ENCODE measurements around the gene ITPR1.

Gene ITPR1

DNA sequence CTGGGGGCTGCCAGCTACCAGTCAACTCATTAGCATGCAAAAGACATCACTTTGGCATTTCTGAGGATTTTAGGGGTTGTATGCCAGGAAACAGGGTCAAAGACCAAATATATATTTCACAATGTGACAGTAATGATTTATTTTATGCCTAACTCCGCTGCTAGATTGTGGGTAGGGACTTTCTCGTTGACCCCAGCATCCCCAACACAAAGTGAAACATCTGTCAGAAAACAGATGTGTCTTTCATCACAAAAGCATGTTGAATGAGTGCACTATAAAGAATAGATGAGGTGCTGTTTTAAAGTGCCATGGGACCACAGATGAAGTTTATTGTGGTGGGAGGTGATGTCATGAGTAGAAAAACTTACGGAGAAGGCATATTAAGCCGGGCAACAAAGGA lies 59.7 kb downstream of the ITPR1 start:
- Histone ChIP-seq H2BK12ac (ENCODE audit: low read length in 2 of 2) (no peak overlapping the region), H2AFZ (ENCODE audit: low read depth, low read length) (no peak overlapping the region), H3K18ac (ENCODE audit: low read depth in 1 of 2, low read length in 2 of 2) (no peak overlapping the region), H3K27me3 (ENCODE audit: control insufficient read depth in 1 of 2, insufficient read depth in 1 of 2, low read length in 2 of 2) (peaks cover 0 to 2% of the 10 kb centered on the region in 2 experiments), H2BK120ac (ENCODE audit: low read depth, low read length) (no peak overlapping the region), H4K8ac (ENCODE audit: low read length) (no peak overlapping the region), H2AK5ac (ENCODE audit: low read length, severe bottlenecking) (no peak overlapping the region), H3K14ac (ENCODE audit: low read length in 2 of 2) (no peak overlapping the region), H4K91ac (ENCODE audit: low read length) (no peak overlapping the region), H3K79me1 (replicated peaks; ENCODE audit: low read length, poor library complexity, severe bottlenecking) (no peaks in the 10 kb centered on the region), H3K36me3 (ENCODE audit: control insufficient read depth in 1 of 2, insufficient read depth in 2 of 2, low read depth in 1 of 2, low read length in 2 of 2) (no peaks in the 10 kb centered on the region), H3K23ac (ENCODE audit: low read length in 2 of 2) (no peak overlapping the region), H3K9ac (ENCODE audit: low read length) (no peak overlapping the region), H3K9me3 (ENCODE audit: control insufficient read depth, low read length) (no peaks in the 10 kb centered on the region), H2BK15ac (ENCODE audit: low read depth, poor library complexity, severe bottlenecking) (no peak overlapping the region), H3K27ac (ENCODE audit: low read length, poor library complexity, severe bottlenecking) (no peak overlapping the region), H3K4me2 (ENCODE audit: low read length, poor library complexity, severe bottlenecking) (no peak overlapping the region), H3K4me3 (ENCODE audit: insufficient read depth in 1 of 2, low read depth in 1 of 2, low read length in 2 of 2) (no peak overlapping the region), H2BK5ac (ENCODE audit: low read depth, low read length, poor library complexity, severe bottlenecking) (no peak overlapping the region), H3K4me1 (ENCODE audit: control insufficient read depth, insufficient read depth, low read depth, low read length) (peaks cover 2% of the 10 kb centered on the region), H3K4ac (ENCODE audit: low read depth in 1 of 2, low read length in 2 of 2) (no peak overlapping the region)
- WGBS = 73% methylated on average over 3 of the region's 4 CpGs
- no peak for DNase-seq

DNA sequence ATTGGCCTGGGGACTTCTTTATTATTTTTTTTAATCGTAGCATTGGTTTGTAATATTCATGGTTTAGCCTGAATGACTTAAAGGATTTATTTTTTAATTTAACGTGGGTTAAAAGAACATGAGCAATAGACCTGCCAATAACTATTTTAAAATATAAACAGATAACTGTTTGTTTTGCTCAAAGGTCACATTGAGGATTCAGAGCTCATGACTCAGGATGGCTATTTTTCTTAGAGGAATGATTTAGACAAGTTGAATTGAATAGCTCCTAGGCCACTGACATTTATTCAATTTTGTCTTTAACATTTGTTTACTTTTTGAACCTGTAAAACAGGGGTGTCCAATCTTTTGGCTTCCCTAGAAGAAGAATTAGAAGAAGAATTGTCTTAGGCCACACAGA lies 68.5 kb downstream of the ITPR1 start:
- no peak overlapping the region for H2AK5ac ChIP-seq (ENCODE audit: low read length, severe bottlenecking)
- peak; percentile 28 for DNase-seq
- no peaks in the 10 kb centered on the region for H3K4me1 ChIP-seq (ENCODE audit: control insufficient read depth, insufficient read depth, low read depth, low read length)
- no peak overlapping the region for H3K4me2 ChIP-seq (ENCODE audit: low read length, poor library complexity, severe bottlenecking)
- no peaks in the 10 kb centered on the region for H3K9me3 ChIP-seq (ENCODE audit: control insufficient read depth, low read length)
- H3K18ac ChIP-seq (ENCODE audit: low read depth in 1 of 2, low read length in 2 of 2) = no peak overlapping the region
- no peak overlapping the region for H4K8ac ChIP-seq (ENCODE audit: low read length)
- H3K4ac ChIP-seq (ENCODE audit: low read depth in 1 of 2, low read length in 2 of 2) = no peak overlapping the region
- no peak overlapping the region for H2BK15ac ChIP-seq (ENCODE audit: low read depth, poor library complexity, severe bottlenecking)
- H2BK120ac ChIP-seq (ENCODE audit: low read depth, low read length) = no peak overlapping the region
- H4K91ac ChIP-seq (ENCODE audit: low read length) = no peak overlapping the region
- H3K9ac ChIP-seq (ENCODE audit: low read length) = no peak overlapping the region
- no peaks in the 10 kb centered on the region for H3K79me1 ChIP-seq (replicated peaks; ENCODE audit: low read length, poor library complexity, severe bottlenecking)
- no peak overlapping the region for H3K23ac ChIP-seq (ENCODE audit: low read length in 2 of 2)
- no peak overlapping the region for H3K27ac ChIP-seq (ENCODE audit: low read length, poor library complexity, severe bottlenecking)
- H3K36me3 ChIP-seq (ENCODE audit: control insufficient read depth in 1 of 2, insufficient read depth in 2 of 2, low read depth in 1 of 2, low read length in 2 of 2) = no peaks in the 10 kb centered on the region
- H3K14ac ChIP-seq (ENCODE audit: low read length in 2 of 2) = no peak overlapping the region
- no peak overlapping the region for H3K4me3 ChIP-seq (ENCODE audit: insufficient read depth in 1 of 2, low read depth in 1 of 2, low read length in 2 of 2)
- no peaks in the 10 kb centered on the region for H3K27me3 ChIP-seq (ENCODE audit: control insufficient read depth in 1 of 2, insufficient read depth in 1 of 2, low read length in 2 of 2)
- no peak overlapping the region for H2BK5ac ChIP-seq (ENCODE audit: low read depth, low read length, poor library complexity, severe bottlenecking)
- no peak overlapping the region for H2BK12ac ChIP-seq (ENCODE audit: low read length in 2 of 2)
- no peak overlapping the region for H2AFZ ChIP-seq (ENCODE audit: low read depth, low read length)
- WGBS = 86% methylated on average over 1 of the region's 2 CpGs

DNA sequence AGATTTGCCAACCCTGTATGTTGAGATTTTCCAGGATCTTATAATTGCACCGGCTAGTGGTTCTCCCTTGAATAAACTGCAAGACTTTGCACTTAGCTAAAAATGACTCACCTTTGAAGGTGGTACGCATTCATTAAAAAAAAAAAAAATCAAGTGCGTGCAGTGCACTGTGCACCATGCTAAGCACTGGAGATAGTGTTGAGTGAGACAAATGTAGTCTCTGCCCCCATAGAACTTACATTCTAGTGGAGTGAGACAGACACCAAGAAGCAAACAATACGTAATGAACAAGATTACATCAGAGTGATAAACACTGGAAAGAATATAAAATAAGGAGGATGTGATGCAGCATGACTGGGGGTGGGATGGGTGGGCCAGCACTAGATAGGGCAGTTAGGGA lies 69.4 kb downstream of the ITPR1 start:
- H3K4me1 ChIP-seq (ENCODE audit: control insufficient read depth, insufficient read depth, low read depth, low read length) = no peaks in the 10 kb centered on the region
- H4K8ac ChIP-seq (ENCODE audit: low read length) = no peak overlapping the region
- no peak overlapping the region for H3K27ac ChIP-seq (ENCODE audit: low read length, poor library complexity, severe bottlenecking)
- H2AK5ac ChIP-seq (ENCODE audit: low read length, severe bottlenecking) = no peak overlapping the region
- H3K9me3 ChIP-seq (ENCODE audit: control insufficient read depth, low read length) = no peaks in the 10 kb centered on the region
- H3K36me3 ChIP-seq (ENCODE audit: control insufficient read depth in 1 of 2, insufficient read depth in 2 of 2, low read depth in 1 of 2, low read length in 2 of 2) = no peaks in the 10 kb centered on the region
- H3K14ac ChIP-seq (ENCODE audit: low read length in 2 of 2) = no peak overlapping the region
- H3K27me3 ChIP-seq (ENCODE audit: control insufficient read depth in 1 of 2, insufficient read depth in 1 of 2, low read length in 2 of 2) = no peaks in the 10 kb centered on the region
- no peak overlapping the region for H3K23ac ChIP-seq (ENCODE audit: low read length in 2 of 2)
- H2BK12ac ChIP-seq (ENCODE audit: low read length in 2 of 2) = no peak overlapping the region
- H4K91ac ChIP-seq (ENCODE audit: low read length) = no peak overlapping the region
- H3K4me3 ChIP-seq (ENCODE audit: insufficient read depth in 1 of 2, low read depth in 1 of 2, low read length in 2 of 2) = no peak overlapping the region
- no peaks in the 10 kb centered on the region for H3K79me1 ChIP-seq (replicated peaks; ENCODE audit: low read length, poor library complexity, severe bottlenecking)
- H2AFZ ChIP-seq (ENCODE audit: low read depth, low read length) = no peak overlapping the region
- H3K18ac ChIP-seq (ENCODE audit: low read depth in 1 of 2, low read length in 2 of 2) = no peak overlapping the region
- DNase-seq = peak; percentile 75
- WGBS = 44% methylated on average over 4 of the region's 4 CpGs
- H3K4me2 ChIP-seq (ENCODE audit: low read length, poor library complexity, severe bottlenecking) = no peak overlapping the region
- no peak overlapping the region for H2BK5ac ChIP-seq (ENCODE audit: low read depth, low read length, poor library complexity, severe bottlenecking)
- H3K4ac ChIP-seq (ENCODE audit: low read depth in 1 of 2, low read length in 2 of 2) = no peak overlapping the region
- H3K9ac ChIP-seq (ENCODE audit: low read length) = no peak overlapping the region
- no peak overlapping the region for H2BK15ac ChIP-seq (ENCODE audit: low read depth, poor library complexity, severe bottlenecking)
- no peak overlapping the region for H2BK120ac ChIP-seq (ENCODE audit: low read depth, low read length)

DNA sequence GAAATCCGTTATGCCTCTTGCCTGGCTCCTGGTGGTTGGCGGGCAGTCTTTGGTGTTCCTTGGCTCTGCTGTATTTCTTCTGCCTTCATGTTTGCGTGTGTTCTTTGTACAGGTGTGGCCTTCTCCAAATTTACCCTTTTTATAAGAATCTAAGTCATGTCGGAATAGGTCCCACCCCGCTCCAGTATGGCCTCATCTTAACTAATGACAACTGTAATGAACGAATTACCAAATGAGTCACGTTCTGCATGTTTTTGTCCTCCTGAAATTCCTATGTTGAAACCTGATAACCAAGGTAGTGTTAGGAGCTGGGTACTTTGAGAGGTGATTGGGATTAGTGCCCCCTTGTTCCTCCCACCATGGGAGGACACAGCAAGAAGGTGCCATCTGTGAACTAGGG lies 71.1 kb downstream of the ITPR1 start:
- 96% methylated on average over 7 of the region's 7 CpGs for WGBS
- no peaks in the 10 kb centered on the region for H3K36me3 ChIP-seq (ENCODE audit: control insufficient read depth in 1 of 2, insufficient read depth in 2 of 2, low read depth in 1 of 2, low read length in 2 of 2)
- H3K4me3 ChIP-seq (ENCODE audit: insufficient read depth in 1 of 2, low read depth in 1 of 2, low read length in 2 of 2) = no peak overlapping the region
- no peak overlapping the region for H3K9ac ChIP-seq (ENCODE audit: low read length)
- H4K8ac ChIP-seq (ENCODE audit: low read length) = no peak overlapping the region
- H2AK5ac ChIP-seq (ENCODE audit: low read length, severe bottlenecking) = no peak overlapping the region
- H2BK12ac ChIP-seq (ENCODE audit: low read length in 2 of 2) = no peak overlapping the region
- H3K4ac ChIP-seq (ENCODE audit: low read depth in 1 of 2, low read length in 2 of 2) = no peak overlapping the region
- no peaks in the 10 kb centered on the region for H3K4me1 ChIP-seq (ENCODE audit: control insufficient read depth, insufficient read depth, low read depth, low read length)
- H2BK120ac ChIP-seq (ENCODE audit: low read depth, low read length) = no peak overlapping the region
- no peak overlapping the region for H3K23ac ChIP-seq (ENCODE audit: low read length in 2 of 2)
- no peak overlapping the region for H2BK5ac ChIP-seq (ENCODE audit: low read depth, low read length, poor library complexity, severe bottlenecking)
- H3K14ac ChIP-seq (ENCODE audit: low read length in 2 of 2) = no peak overlapping the region
- no peak overlapping the region for H3K27ac ChIP-seq (ENCODE audit: low read length, poor library complexity, severe bottlenecking)
- DNase-seq = no peak
- no peaks in the 10 kb centered on the region for H3K27me3 ChIP-seq (ENCODE audit: control insufficient read depth in 1 of 2, insufficient read depth in 1 of 2, low read length in 2 of 2)
- H2BK15ac ChIP-seq (ENCODE audit: low read depth, poor library complexity, severe bottlenecking) = no peak overlapping the region
- no peak overlapping the region for H4K91ac ChIP-seq (ENCODE audit: low read length)
- H3K9me3 ChIP-seq (ENCODE audit: control insufficient read depth, low read length) = no peaks in the 10 kb centered on the region
- H3K4me2 ChIP-seq (ENCODE audit: low read length, poor library complexity, severe bottlenecking) = no peak overlapping the region
- no peak overlapping the region for H2AFZ ChIP-seq (ENCODE audit: low read depth, low read length)
- no peaks in the 10 kb centered on the region for H3K79me1 ChIP-seq (replicated peaks; ENCODE audit: low read length, poor library complexity, severe bottlenecking)
- no peak overlapping the region for H3K18ac ChIP-seq (ENCODE audit: low read depth in 1 of 2, low read length in 2 of 2)

All from mesenchymal stem cell (in vitro differentiated cells and primary cell).